Right lobe of liver (tissue), 6 donors: Measurements from ENCODE around the gene PAX8. TPM values are rescaled to one million over a fixed set of nuclear protein-coding genes. Genes with fewer than 3 reads are reported as not detected.
A peak's percentile ranks its signal among the peaks of the same experiment; 100 is the strongest.

Experiments used
- ATAC-seq, 4 donors: fragments of 200-7000 bp; cut with Tn5 transposase; one replicate each; pipeline ENCODE4 v1.9.1; 2020; ENCODE audit warnings: mild to moderate bottlenecking in 4 of 4, moderate library complexity in 4 of 4
- DNase-seq, 3 donors: peaks; one replicate each; pipeline ENCODE4 v3.0.0-alpha.2; 2020
- H3K27ac ChIP-seq, 3 donors: fragments of 200-600 bp; one replicate each; pipeline ENCODE4 v1.8.0; 2022
- H3K27me3 ChIP-seq, 2 donors: fragments of 200-600 bp; one replicate each; pipeline ENCODE4 v1.8.0; 2022
- H3K36me3 ChIP-seq, 4 donors: fragments of 200-600 bp; sonication (generic) in 1 of 4; one replicate each; pipeline versions ENCODE4 v1.5.1 to v1.8.0; 2017 to 2022; ENCODE audit warnings: control low read depth in 1 of 4
- H3K4me1 ChIP-seq, 4 donors: fragments of 200-600 bp; sonication (generic) in 1 of 4; one replicate each; pipeline versions ENCODE4 v1.5.1 to v1.8.0; 2017 to 2022; ENCODE audit warnings: control low read depth in 1 of 4
- H3K4me3 ChIP-seq, 3 donors: fragments of 200-600 bp; one replicate each; pipeline ENCODE4 v1.8.0; 2022
- H3K9me3 ChIP-seq, 4 donors: fragments of 200-600 bp; sonication (generic) in 1 of 4; one replicate each; pipeline versions ENCODE4 v1.5.1 to v1.8.0; 2017 to 2022; ENCODE audit warnings: control low read depth in 1 of 4
- POLR2A ChIP-seq: fragments of 450-650 bp; IDR thresholded peaks from one replicate; pipeline ENCODE4 v1.6.1; 2017; ENCODE audit warnings: antibody characterized with exemption, mild to moderate bottlenecking
- WGBS: methylation state at CpG from one replicate; pipeline ENCODE4 v1.1.6; 2018; ENCODE audit warnings: low coverage, low lambda C conversion rate; ENCODE audit not compliant: insufficient coverage; ENCODE audit errors: missing lambda C conversion rate; 5-methylcytosine and 5-hydroxymethylcytosine counted together
- intact Hi-C, 2 donors: fragments of 100-400 bp; cut with DNase I; formaldehyde crosslinking; loops; one replicate each; pipeline versions ENCODE4 v1.11.2 to v1.14.1; 2022
- total RNA-seq, 6 experiments: library from RNA; depleted of rRNA in 2 of 6; stranded (reverse); fragments of >200 nt in 2 of 6; fragmentation: NEBNext Ultra II Directional in 3 of 6; extraction: Animal tissue kit (Norgen Biotek cat#: 25700) in 3 of 6; gene quantifications; one replicate each; pipeline versions ENCODE4 v1.1.0 to v1.2.4, GENCODE V29; 2016 to 2023
- TF ChIP-seq, protein P1 (sequence below), 4 donors: fragments of 200-600 bp in 3 of 4; fragments of 450-650 bp in 1 of 4; IDR thresholded peaks; one replicate each; pipeline versions ENCODE4 v1.5.1 to v1.8.0; 2016 to 2022; ENCODE audit warnings: antibody characterized with exemption in 4 of 4, mild to moderate bottlenecking in 2 of 4
- donor health status: DM: no; HTN: yes; CAD: no.
- donor health status: DM: no; HTN: no; CAD: no.
- donor health status: DM: no; HTN: no; CAD: no.
- donor health status: DM: no; HTN: yes; CAD: no.
- donor health status: DM: no; HTN: yes; CAD: no.

PAX8 gene
- total RNA-seq, 6 experiments from 2014 or later: 0.27 to 1.9 (median 0.86) TPM

DNA sequence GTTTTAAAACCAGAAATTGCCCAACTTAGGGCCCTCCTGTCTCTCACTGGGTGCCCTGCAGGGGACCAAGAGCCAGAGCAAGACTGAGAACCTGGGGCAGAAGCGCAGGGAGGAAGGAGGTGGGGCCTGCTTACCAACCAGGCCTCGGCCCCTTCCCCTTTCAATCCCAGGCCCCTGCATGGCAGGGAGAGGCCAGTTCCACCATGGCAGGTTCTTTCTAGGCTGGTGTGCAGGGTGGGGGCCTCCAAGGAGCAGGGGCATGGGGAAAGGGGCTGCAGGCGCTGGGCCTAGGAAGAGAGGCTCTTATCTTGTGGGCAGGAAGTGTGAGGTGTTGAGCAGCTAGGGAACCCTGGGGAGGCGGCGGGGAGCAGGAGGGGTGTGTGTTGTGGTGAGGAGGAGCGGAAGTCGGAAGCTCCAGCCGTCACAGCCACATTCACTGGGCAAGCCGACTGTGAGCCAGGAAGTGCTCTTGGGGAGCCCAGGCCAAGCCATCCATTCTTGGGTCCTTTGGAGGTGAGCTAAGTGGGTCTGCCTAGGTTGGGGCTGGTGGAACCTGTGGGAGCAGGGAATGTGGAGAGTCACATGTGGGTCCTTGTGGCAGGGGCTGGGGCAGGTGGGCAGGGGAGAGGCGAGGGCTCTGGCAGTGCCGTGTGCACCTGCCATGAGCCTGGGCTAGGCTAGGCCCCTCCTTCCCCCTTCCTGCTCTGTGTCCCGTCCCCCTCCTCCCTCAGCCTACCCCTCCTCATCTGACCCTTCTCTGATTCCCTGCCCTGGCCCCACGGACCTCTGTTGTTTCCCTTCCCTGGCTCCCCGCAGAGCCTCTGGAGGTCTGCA, 105.0 kb downstream of the PAX8 start, which contains the start of gene PSD4:
PSD4 (plus strand) TSS at position 430 of the 834 bp plus-strand sequence. CDS start 8,486 bp downstream, outside the sequence.
- peak; percentile 71 to 78 (median 73) for DNase-seq
- Histone ChIP-seq H3K27ac (peak within 1 kb of the TSS in 2 of 3 donors; percentile 47 to 54), H3K4me3 (peak within 1 kb of the TSS; percentile 18 to 24 (median 18)), H3K9me3 (no peaks in the 10 kb centered on the region), H3K4me1 (peaks cover 0 to 6% (median 0%) of the 10 kb centered on the region in 4 donors), H3K27me3 (no peaks in the 10 kb centered on the region), H3K36me3 (no peaks in the 10 kb centered on the region)
- TF ChIP-seq POLR2A: no peak
- TF ChIP-seq, protein P1, sequence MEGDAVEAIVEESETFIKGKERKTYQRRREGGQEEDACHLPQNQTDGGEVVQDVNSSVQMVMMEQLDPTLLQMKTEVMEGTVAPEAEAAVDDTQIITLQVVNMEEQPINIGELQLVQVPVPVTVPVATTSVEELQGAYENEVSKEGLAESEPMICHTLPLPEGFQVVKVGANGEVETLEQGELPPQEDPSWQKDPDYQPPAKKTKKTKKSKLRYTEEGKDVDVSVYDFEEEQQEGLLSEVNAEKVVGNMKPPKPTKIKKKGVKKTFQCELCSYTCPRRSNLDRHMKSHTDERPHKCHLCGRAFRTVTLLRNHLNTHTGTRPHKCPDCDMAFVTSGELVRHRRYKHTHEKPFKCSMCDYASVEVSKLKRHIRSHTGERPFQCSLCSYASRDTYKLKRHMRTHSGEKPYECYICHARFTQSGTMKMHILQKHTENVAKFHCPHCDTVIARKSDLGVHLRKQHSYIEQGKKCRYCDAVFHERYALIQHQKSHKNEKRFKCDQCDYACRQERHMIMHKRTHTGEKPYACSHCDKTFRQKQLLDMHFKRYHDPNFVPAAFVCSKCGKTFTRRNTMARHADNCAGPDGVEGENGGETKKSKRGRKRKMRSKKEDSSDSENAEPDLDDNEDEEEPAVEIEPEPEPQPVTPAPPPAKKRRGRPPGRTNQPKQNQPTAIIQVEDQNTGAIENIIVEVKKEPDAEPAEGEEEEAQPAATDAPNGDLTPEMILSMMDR (IDR thresholded peaks at IDR 0.05): no peak
- peak; percentile 60 to 76 (median 70) for ATAC-seq
- whole genome bisulfite sequencing: 53% methylated on average over 7 of the region's 14 CpGs
- intact Hi-C loops: no loop called here

DNA sequence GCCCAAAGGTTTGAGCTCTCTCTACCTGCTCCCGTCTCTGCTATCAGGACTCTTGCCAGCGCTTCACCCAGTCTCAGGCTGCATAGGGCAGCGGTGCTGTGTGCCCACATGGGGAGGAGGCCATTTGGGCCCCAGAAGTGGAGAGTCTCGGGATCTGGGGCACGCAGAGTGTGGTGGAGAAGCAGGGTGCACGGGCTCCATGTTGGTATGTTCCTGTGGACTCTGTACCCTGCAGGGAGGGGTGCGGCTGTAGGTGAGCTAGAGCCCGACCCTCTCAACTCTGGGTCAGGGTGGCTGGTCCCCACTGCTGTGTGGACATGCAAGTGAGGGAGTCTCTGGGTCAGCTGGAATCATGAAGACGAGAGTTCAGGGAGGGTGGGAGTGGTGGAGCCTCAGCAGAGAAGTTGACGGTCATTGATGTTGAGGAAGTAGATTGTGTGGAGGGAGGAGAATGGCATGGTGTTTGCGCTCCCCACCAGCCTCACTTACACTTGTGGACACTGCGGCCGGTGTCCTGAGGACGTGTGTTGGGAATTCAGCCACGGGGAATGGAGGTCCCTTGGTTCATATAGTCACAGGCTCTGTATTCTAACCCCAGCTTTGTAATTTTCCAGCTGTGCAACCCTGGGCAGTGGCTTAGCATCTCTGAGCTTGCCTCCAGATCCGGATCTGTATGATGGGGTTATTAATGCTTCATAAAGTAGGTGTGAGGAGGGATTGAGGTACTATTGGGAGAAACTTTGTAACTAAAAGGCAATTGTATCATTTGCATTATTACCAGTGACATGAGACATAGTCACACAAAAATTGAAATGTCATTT, 105.8 kb downstream of the PAX8 start:
- 90% methylated on average over 6 of the region's 16 CpGs for WGBS
- no peaks in the 10 kb centered on the region for H3K9me3 ChIP-seq
- H3K27ac ChIP-seq: peak overlapping the region in 1 of 3 donors; percentile 47
- intact Hi-C loops: no loop called here
- TF ChIP-seq, protein P1 (IDR thresholded peaks at IDR 0.05): no peak
- TF ChIP-seq POLR2A: peak; percentile 11
- H3K36me3 ChIP-seq: no peaks in the 10 kb centered on the region
- no peak for DNase-seq
- H3K4me1 ChIP-seq: peaks cover 0 to 13% (median 4%) of the 10 kb centered on the region in 4 donors
- no peak overlapping the region for H3K4me3 ChIP-seq
- H3K27me3 ChIP-seq: no peaks in the 10 kb centered on the region
- no peak for ATAC-seq

DNA sequence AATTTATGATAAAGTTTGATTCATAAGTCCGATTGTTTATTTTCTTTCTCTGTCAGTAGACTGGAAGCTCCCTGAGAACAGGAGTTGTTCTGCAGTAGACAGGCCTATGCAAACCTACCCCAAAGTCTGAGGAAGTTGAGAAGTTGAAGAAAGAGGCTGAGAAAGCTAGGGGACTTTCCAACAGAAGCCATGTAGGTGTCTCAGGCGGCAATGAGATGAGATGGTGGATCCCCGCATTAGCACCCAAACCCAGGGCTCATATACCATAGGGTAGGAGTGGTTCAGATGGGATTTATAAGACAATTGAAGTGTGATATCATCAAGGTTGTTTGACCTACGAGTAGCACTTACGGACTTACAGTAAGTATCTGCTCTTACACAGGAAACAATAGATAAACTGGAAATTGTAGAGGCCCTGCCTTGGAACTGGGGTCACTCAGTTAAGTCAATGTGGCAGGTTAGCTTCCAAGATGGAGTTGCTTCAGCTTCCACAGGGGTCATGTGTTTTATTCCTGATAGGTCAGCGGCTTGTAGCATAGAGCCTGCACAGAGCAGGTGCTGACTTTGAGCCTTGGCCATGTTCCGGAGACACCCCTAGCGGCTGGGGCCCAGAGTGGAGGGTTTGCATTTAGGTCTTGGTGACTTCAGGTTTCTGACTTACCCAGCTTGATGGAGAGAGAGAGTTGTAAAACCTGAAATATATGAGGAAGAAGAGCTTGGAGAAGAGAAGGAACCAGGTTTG, 107.2 kb downstream of the PAX8 start:
- ATAC-seq (no peak), DNase-seq (no peak)
- TF ChIP-seq, protein P1 (IDR thresholded peaks at IDR 0.05): no peak
- no peak for TF ChIP-seq POLR2A
- 91% methylated on average over 8 of the region's 8 CpGs for WGBS
- no peak overlapping the region for H3K4me3 ChIP-seq
- intact Hi-C loops: no loop called here
- H3K36me3 ChIP-seq: no peaks in the 10 kb centered on the region
- H3K4me1 ChIP-seq: peaks cover 0 to 23% (median 10%) of the 10 kb centered on the region in 4 donors
- no peak overlapping the region for H3K27ac ChIP-seq
- H3K9me3 ChIP-seq: no peaks in the 10 kb centered on the region
- H3K27me3 ChIP-seq: no peaks in the 10 kb centered on the region

DNA sequence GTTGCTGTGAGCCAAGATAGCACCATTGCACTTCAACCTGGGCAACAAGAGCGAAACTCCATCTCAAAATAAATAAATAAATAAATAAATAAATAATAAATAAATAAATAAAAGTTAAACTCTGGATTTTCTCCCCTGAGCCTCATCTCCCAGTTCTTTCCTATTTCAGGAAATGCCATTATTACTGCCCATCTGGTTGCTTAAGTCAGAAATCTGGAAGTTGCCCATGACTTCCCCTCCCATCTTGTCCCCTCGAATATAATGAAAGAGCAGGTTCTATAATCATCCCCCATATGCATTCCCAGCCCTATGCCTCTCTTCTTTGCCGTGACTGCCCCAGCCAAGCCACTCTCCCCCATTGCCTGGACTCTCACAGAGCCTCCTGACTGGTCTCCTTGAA, 109.1 kb downstream of the PAX8 start:
- no peaks in the 10 kb centered on the region for H3K36me3 ChIP-seq
- H3K9me3 ChIP-seq: no peaks in the 10 kb centered on the region
- 90% methylated on average over 3 of the region's 3 CpGs for WGBS
- DNase-seq (no peak), ATAC-seq (no peak)
- no peak for TF ChIP-seq POLR2A
- TF ChIP-seq, protein P1 (IDR thresholded peaks at IDR 0.05): no peak
- no peak overlapping the region for H3K4me3 ChIP-seq
- no peaks in the 10 kb centered on the region for H3K27me3 ChIP-seq
- intact Hi-C loops: no loop called here
- H3K27ac ChIP-seq: no peak overlapping the region
- peaks cover 1 to 42% (median 18%) of the 10 kb centered on the region in 4 donors for H3K4me1 ChIP-seq
